GM19372 (cell line): ENCODE data around the gene SLC37A1.
"Not testable (repeated sequence)": the region's sequence is repeated elsewhere in the genome, so short reads cannot be mapped to it uniquely, and the experiment has no call there.

Experiments used
- ATAC-seq: cut with Tn5 transposase; IDR thresholded peaks from one replicate; pipeline ENCODE4 v1.9.1; 2021; ENCODE audit warnings: mild to moderate bottlenecking, low read depth, moderate library complexity; ENCODE audit not compliant: unreplicated experiment

The SLC37A1 gene

DNA sequence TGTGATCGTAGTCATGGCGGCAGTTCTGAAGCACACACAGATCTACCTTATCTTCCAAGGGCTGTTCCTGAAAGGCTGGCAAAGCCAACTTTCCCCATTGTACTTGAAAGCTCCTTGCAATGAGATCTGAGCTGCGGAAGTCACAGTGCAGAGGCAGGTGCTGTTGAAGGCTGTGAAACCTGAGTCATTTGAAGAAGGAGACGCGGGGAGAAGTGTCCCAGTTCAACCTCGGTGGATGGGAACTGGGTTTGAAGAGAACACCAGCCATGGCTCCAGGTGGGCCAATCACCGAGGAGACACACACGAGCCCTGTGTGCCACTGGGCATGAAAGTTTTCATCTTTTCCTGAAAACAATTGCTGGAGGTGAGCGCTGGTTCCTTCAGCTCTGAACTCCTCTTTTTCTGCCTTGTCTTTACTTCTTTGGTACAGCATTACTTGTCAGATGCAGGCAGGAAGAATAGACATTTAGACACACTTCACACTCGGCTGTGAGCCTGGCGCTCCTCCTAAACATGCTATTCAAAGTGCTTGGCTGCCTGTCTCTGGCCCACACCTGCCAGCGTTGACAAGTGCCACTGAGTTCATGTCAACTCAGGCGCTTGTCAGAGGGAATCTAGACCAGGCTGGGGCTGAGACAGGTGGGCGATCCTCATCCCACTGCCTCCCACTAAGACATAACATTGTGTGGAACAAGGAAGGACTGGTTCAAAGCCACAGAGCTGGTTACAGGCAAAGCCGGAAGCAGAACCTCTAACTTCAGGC is 114.1 kb downstream of the SLC37A1 start:
- no peak for ATAC-seq

DNA sequence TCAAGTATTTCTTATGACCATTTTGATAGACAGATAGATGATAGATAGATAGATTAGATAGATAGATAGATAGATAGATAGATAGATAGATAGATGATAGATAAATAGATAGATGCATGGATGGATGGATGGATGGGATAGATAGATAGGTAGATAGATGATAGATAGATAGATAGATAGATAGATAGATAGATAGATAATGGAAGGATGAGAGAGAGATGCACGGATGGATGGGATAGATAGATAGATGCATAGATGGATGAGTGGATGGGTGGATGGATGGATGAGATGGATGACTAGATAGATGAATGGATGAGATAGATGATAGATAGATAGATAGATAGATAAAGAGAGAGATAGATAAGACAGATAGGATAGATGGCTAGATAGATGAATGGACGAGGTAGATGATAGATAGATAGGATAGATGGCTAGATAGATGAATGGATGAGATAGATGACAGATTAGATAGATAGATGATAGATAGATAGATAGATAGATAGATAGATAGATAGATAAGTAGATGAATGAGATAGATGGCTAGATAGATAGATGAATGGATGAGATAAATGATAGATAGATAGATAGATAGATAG is 114.9 kb downstream of the SLC37A1 start:
- not testable (repeated sequence) for ATAC-seq

DNA sequence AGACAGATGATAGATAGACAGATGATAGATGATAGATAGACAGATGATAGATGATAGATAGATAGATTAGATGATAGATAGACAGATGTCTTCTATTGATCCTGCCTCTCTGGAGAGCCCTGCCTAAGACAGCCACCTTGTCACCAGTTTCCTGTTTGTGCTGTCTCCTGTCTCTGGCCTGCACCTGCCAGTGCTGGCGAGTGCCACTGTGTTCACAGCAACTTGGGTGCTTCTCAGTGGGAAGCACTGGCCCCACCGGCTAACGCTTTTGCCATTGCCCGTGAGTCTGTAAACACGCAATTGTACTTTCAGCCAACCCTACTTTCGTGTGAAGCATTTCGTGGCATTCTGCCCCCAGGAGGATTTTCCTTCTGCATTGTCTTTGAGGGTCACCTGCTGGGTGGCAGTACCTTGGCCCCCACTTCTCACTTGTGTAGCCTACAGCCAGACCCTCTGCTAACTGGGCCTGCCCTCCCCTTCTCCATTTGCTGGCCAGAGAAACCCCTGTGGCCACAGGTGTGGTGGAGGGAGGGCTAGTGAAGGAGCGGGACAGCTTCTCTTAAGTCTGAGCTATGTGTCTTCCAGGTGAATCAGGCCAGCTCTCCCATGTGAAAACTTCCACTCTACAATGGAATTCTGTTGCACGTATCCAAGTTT is 116.4 kb downstream of the SLC37A1 start:
- ATAC-seq = no peak

DNA sequence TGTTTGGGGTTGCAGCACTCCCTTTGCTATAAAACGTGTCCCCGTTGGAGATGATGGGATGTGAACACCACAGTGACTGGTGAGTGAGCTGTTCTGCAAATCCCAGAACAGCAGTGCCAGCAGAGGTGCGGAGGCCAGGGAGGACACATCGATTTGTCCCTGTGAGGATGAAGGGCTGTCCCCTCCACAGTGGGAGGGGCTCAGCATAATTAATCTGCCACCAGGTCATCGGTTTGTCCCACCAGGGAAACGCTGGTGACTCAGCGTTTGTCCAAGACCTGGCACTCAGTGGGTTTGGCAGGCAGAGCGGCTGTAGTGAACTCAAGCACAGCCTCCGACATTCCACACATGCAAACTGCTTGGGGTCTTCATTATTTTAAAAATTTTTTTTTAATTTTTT is 117.0 kb downstream of the SLC37A1 start:
- ATAC-seq = no peak
